ENCODE data around the gene ADARB1.

DNA sequence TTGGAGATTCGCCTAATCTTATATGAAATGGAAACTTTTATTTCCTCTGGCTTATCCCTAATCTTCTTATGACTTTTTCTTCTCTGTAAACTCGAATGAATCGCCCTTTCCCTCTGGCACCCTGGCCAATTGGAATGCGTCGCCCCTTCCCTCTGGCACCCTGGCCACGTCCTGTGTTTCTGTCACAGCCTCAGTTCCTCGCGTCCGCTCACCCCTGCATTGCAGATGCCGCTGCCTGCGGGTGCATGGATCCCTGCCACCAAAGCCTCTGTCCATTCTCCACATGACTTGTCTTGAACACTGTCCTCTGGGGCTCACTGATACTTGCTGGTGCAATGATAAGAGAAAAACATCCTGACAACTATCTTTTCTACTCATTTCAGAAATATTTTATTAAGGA is 104.6 kb downstream of the ADARB1 start:
- TF ChIP-seq, protein P1, sequence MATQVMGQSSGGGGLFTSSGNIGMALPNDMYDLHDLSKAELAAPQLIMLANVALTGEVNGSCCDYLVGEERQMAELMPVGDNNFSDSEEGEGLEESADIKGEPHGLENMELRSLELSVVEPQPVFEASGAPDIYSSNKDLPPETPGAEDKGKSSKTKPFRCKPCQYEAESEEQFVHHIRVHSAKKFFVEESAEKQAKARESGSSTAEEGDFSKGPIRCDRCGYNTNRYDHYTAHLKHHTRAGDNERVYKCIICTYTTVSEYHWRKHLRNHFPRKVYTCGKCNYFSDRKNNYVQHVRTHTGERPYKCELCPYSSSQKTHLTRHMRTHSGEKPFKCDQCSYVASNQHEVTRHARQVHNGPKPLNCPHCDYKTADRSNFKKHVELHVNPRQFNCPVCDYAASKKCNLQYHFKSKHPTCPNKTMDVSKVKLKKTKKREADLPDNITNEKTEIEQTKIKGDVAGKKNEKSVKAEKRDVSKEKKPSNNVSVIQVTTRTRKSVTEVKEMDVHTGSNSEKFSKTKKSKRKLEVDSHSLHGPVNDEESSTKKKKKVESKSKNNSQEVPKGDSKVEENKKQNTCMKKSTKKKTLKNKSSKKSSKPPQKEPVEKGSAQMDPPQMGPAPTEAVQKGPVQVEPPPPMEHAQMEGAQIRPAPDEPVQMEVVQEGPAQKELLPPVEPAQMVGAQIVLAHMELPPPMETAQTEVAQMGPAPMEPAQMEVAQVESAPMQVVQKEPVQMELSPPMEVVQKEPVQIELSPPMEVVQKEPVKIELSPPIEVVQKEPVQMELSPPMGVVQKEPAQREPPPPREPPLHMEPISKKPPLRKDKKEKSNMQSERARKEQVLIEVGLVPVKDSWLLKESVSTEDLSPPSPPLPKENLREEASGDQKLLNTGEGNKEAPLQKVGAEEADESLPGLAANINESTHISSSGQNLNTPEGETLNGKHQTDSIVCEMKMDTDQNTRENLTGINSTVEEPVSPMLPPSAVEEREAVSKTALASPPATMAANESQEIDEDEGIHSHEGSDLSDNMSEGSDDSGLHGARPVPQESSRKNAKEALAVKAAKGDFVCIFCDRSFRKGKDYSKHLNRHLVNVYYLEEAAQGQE (IDR thresholded peaks at IDR 0.05; ENCODE audit: low read depth, low read length): no peak
- TF ChIP-seq, protein P2, sequence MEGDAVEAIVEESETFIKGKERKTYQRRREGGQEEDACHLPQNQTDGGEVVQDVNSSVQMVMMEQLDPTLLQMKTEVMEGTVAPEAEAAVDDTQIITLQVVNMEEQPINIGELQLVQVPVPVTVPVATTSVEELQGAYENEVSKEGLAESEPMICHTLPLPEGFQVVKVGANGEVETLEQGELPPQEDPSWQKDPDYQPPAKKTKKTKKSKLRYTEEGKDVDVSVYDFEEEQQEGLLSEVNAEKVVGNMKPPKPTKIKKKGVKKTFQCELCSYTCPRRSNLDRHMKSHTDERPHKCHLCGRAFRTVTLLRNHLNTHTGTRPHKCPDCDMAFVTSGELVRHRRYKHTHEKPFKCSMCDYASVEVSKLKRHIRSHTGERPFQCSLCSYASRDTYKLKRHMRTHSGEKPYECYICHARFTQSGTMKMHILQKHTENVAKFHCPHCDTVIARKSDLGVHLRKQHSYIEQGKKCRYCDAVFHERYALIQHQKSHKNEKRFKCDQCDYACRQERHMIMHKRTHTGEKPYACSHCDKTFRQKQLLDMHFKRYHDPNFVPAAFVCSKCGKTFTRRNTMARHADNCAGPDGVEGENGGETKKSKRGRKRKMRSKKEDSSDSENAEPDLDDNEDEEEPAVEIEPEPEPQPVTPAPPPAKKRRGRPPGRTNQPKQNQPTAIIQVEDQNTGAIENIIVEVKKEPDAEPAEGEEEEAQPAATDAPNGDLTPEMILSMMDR (IDR thresholded peaks at IDR 0.05): no peak
- TF ChIP-seq RFX5 (IDR thresholded peaks at IDR 0.05; ENCODE audit: low read length) (no peak), RXRA (IDR thresholded peaks at IDR 0.05; ENCODE audit: borderline replicate concordance, low read depth) (no peak), POLR2AphosphoS5 (IDR thresholded peaks at IDR 0.05; ENCODE audit: low read depth, low read length) (no peak), SMC3 (IDR thresholded peaks at IDR 0.05; ENCODE audit: low read depth, low read length) (no peak), YY1 (IDR thresholded peaks at IDR 0.05; ENCODE audit: low read depth) (no peak), SIN3A (IDR thresholded peaks at IDR 0.05; ENCODE audit: borderline replicate concordance, low read depth, low read length) (no peak), EP300 (IDR thresholded peaks at IDR 0.05; ENCODE audit: borderline replicate concordance in 1 of 2, low read depth in 1 of 2, low read length in 1 of 2) (no peak), FOXM1 (IDR thresholded peaks at IDR 0.05; ENCODE audit: low read depth) (no peak)
- TF ChIP-seq, protein P3, sequence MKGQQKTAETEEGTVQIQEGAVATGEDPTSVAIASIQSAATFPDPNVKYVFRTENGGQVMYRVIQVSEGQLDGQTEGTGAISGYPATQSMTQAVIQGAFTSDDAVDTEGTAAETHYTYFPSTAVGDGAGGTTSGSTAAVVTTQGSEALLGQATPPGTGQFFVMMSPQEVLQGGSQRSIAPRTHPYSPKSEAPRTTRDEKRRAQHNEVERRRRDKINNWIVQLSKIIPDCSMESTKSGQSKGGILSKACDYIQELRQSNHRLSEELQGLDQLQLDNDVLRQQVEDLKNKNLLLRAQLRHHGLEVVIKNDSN (IDR thresholded peaks at IDR 0.05; ENCODE audit: borderline replicate concordance, low read depth): no peak
- TF ChIP-seq, protein P4, sequence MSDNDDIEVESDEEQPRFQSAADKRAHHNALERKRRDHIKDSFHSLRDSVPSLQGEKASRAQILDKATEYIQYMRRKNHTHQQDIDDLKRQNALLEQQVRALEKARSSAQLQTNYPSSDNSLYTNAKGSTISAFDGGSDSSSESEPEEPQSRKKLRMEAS (IDR thresholded peaks at IDR 0.05; ENCODE audit: low read depth): no peak
- TF ChIP-seq, protein P5, sequence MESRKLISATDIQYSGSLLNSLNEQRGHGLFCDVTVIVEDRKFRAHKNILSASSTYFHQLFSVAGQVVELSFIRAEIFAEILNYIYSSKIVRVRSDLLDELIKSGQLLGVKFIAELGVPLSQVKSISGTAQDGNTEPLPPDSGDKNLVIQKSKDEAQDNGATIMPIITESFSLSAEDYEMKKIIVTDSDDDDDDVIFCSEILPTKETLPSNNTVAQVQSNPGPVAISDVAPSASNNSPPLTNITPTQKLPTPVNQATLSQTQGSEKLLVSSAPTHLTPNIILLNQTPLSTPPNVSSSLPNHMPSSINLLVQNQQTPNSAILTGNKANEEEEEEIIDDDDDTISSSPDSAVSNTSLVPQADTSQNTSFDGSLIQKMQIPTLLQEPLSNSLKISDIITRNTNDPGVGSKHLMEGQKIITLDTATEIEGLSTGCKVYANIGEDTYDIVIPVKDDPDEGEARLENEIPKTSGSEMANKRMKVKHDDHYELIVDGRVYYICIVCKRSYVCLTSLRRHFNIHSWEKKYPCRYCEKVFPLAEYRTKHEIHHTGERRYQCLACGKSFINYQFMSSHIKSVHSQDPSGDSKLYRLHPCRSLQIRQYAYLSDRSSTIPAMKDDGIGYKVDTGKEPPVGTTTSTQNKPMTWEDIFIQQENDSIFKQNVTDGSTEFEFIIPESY (IDR thresholded peaks at IDR 0.05; ENCODE audit: borderline replicate concordance, low read depth): no peak
